ENCODE results near the gene RINL. TPM values are rescaled to one million over a fixed set of nuclear protein-coding genes. Genes with fewer than 3 reads are reported as not detected.
A peak's percentile ranks its signal among the peaks of the same experiment; 100 is the strongest.

Gene RINL
- polyA plus RNA-seq, 1 of the 3 experiments (the other 2 are of a cell fraction), result 3.8 TPM

GRCh38 chr19:38913958-38914357, 35.9 kb upstream of the RINL start:
- Histone ChIP-seq H2AFZ (ENCODE audit: low read depth) (no peak overlapping the region), H3K36me3 (replicated peaks in 1 of 2; ENCODE audit: control insufficient read depth in 1 of 2, insufficient read depth in 2 of 2, low read length in 1 of 2) (no peaks in the 10 kb centered on the region), H3K27ac (ENCODE audit: low read depth in 2 of 2, low read length in 1 of 2) (no peak overlapping the region), H3K9me3 (no peaks in the 10 kb centered on the region), H4K20me1 (ENCODE audit: insufficient read depth) (no peaks in the 10 kb centered on the region), H3K9ac (no peak overlapping the region), H3K4me1 (ENCODE audit: control insufficient read depth in 1 of 2, insufficient read depth in 2 of 2, low read depth in 1 of 2, low read length in 1 of 2) (peaks cover 0 to 10% of the 10 kb centered on the region in 2 experiments; a peak in 1 of 4 replicates), H3F3A (replicated peaks; ENCODE audit: insufficient read depth) (no peaks in the 10 kb centered on the region), H3K79me2 (ENCODE audit: insufficient read depth) (no peaks in the 10 kb centered on the region), H3K9me2 (no peaks in the 10 kb centered on the region), H3K4me3 (ENCODE audit: low read depth in 2 of 2, low read length in 1 of 2) (no peak overlapping the region), H3K27me3 (ENCODE audit: insufficient read depth) (no peaks in the 10 kb centered on the region), H3K4me2 (no peak overlapping the region)
- 94% methylated on average over 8 of the region's 8 CpGs for WGBS (ENCODE audit: low lambda C conversion rate)
- CTCF ChIA-PET, result interaction anchor here (1.6 to 1.7 kb wide), 2 partner anchors 13 to 17 kb away, joined by 4 to 6 read pairs; partner anchors contain the start of genes MRPS12 and SARS2
- DNase-seq, result peak; percentile 20
- POLR2A ChIA-PET, result interaction anchor here (0.6 kb wide), 1 partner anchor 82 kb away, joined by 4 read pairs; no protein-coding TSS in a partner anchor
- TF ChIP-seq NFIC (IDR thresholded peaks at IDR 0.05; ENCODE audit: borderline replicate concordance), result no peak
- no peak for TF ChIP-seq TEAD4 (IDR thresholded peaks at IDR 0.05; ENCODE audit: borderline replicate concordance, insufficient read depth)
- no peak for TF ChIP-seq TCF12 (IDR thresholded peaks at IDR 0.05)
- no peak for TF ChIP-seq EP300 (IDR thresholded peaks at IDR 0.05; ENCODE audit: borderline replicate concordance in 1 of 2, low read depth in 1 of 2, low read length in 1 of 2)
- TF ChIP-seq MXI1 (IDR thresholded peaks at IDR 0.05; ENCODE audit: low read depth, low read length), result no peak
- TF ChIP-seq CHD2 (IDR thresholded peaks at IDR 0.05; ENCODE audit: low read length, partially characterized antibody), result no peak
- TF ChIP-seq ELF1 (IDR thresholded peaks at IDR 0.05), result no peak
- no peak for TF ChIP-seq CTCF (IDR thresholded peaks at IDR 0.05)
- TF ChIP-seq USF1 (IDR thresholded peaks at IDR 0.05; ENCODE audit: borderline replicate concordance, low read depth), result no peak

GRCh38 chr19:38912600-38913514, 34.8 kb upstream of the RINL start:
- H4K20me1 ChIP-seq (ENCODE audit: insufficient read depth), result no peaks in the 10 kb centered on the region
- no peaks in the 10 kb centered on the region for H3F3A ChIP-seq (replicated peaks; ENCODE audit: insufficient read depth)
- DNase-seq, result no peak
- no peaks in the 10 kb centered on the region for H3K79me2 ChIP-seq (ENCODE audit: insufficient read depth)
- H3K36me3 ChIP-seq (replicated peaks in 1 of 2; ENCODE audit: control insufficient read depth in 1 of 2, insufficient read depth in 2 of 2, low read length in 1 of 2), result no peaks in the 10 kb centered on the region
- ChIA-PET CTCF (interaction anchor here (1.0 to 1.7 kb wide), 4 partner anchors 17 to 510 kb away, joined by 3 to 6 read pairs (median 4); partner anchors contain the start of genes FAM98C, MRPS12 and SARS2), POLR2A (no interaction called here)
- 83% methylated on average over 11 of the region's 12 CpGs for WGBS (ENCODE audit: low lambda C conversion rate)
- no peaks in the 10 kb centered on the region for H3K9me2 ChIP-seq
- no peak overlapping the region for H3K4me3 ChIP-seq (ENCODE audit: low read depth in 2 of 2, low read length in 1 of 2)
- H2AFZ ChIP-seq (ENCODE audit: low read depth), result no peak overlapping the region
- H3K9me3 ChIP-seq, result no peaks in the 10 kb centered on the region
- H3K9ac ChIP-seq, result no peak overlapping the region
- H3K4me1 ChIP-seq (ENCODE audit: control insufficient read depth in 1 of 2, insufficient read depth in 2 of 2, low read depth in 1 of 2, low read length in 1 of 2), result peaks cover 0 to 6% of the 10 kb centered on the region in 2 experiments; a peak in 1 of 4 replicates
- no peak overlapping the region for H3K4me2 ChIP-seq
- no peak overlapping the region for H3K27ac ChIP-seq (ENCODE audit: low read depth in 2 of 2, low read length in 1 of 2)
- no peaks in the 10 kb centered on the region for H3K27me3 ChIP-seq (ENCODE audit: insufficient read depth)
- no peak for TF ChIP-seq GATA2 (CRISPR knock-in tag; IDR thresholded peaks at IDR 0.05)
- TF ChIP-seq FOXM1 (IDR thresholded peaks at IDR 0.05; ENCODE audit: low read depth), result no peak
- TF ChIP-seq YY1 (IDR thresholded peaks at IDR 0.05; ENCODE audit: low read depth), result no peak
- no peak for TF ChIP-seq SMC3 (IDR thresholded peaks at IDR 0.05; ENCODE audit: low read depth, low read length)
- TF ChIP-seq NFIC (IDR thresholded peaks at IDR 0.05; ENCODE audit: borderline replicate concordance), result no peak
- TF ChIP-seq CTCF (IDR thresholded peaks at IDR 0.05), result no peak
- no peak for TF ChIP-seq EP300 (IDR thresholded peaks at IDR 0.05; ENCODE audit: borderline replicate concordance in 1 of 2, low read depth in 1 of 2, low read length in 1 of 2)
- TF ChIP-seq EZH2phosphoT487 (IDR thresholded peaks at IDR 0.05; ENCODE audit: borderline replicate concordance, low read depth), result no peak
- no peak for TF ChIP-seq SIN3A (IDR thresholded peaks at IDR 0.05; ENCODE audit: borderline replicate concordance, low read depth, low read length)
- no peak for TF ChIP-seq REST (IDR thresholded peaks at IDR 0.05; ENCODE audit: low read depth, low read length)
- TF ChIP-seq RFX5 (IDR thresholded peaks at IDR 0.05; ENCODE audit: low read length), result no peak
